NCI-H2081 treated with DMSO at 0.1 percent for 48 hours (cell line): Measurements from ENCODE around the gene THADA.
"Not testable (repeated sequence)": the region's sequence is repeated elsewhere in the genome, so short reads cannot be mapped to it uniquely, and the experiment has no call there.

Experiments used
- DNase-seq: peaks from one replicate; lab custom pipeline; 2025; lab: John Stamatoyannopoulos, UW

THADA gene

GRCh38 chr2:43414586-43415135 is 181.2 kb downstream of the THADA start:
- DNase-seq = no peak

GRCh38 chr2:43414033-43414432 is 181.8 kb downstream of the THADA start:
- no peak for DNase-seq

GRCh38 chr2:43412114-43412753 is 183.6 kb downstream of the THADA start:
- DNase-seq = no peak

- no peak for DNase-seq
Observed at GRCh38 chr2:43410055-43410604, 185.7 kb downstream of the THADA start.

- DNase-seq = no peak
Observed at GRCh38 chr2:43408407-43409160, 187.3 kb downstream of the THADA start.

GRCh38 chr2:43407935-43408334 is 187.9 kb downstream of the THADA start:
- no peak for DNase-seq

- DNase-seq = no peak
Observed at GRCh38 chr2:43406651-43407279, 189.1 kb downstream of the THADA start.

GRCh38 chr2:43405829-43406228 is 190.0 kb downstream of the THADA start:
- DNase-seq = no peak

- no peak for DNase-seq
Observed at GRCh38 chr2:43402452-43402937, 193.3 kb downstream of the THADA start.

GRCh38 chr2:43402002-43402401 is 193.8 kb downstream of the THADA start:
- no peak for DNase-seq

- DNase-seq = no peak
Observed at GRCh38 chr2:43400508-43400907, 195.3 kb downstream of the THADA start.

GRCh38 chr2:43399515-43400264 is 196.1 kb downstream of the THADA start:
- DNase-seq = no peak

- no peak for DNase-seq
Observed at GRCh38 chr2:43399098-43399497, 196.7 kb downstream of the THADA start.

- DNase-seq = no peak
Observed at GRCh38 chr2:43397821-43398220, 198.0 kb downstream of the THADA start.

GRCh38 chr2:43397411-43397810 is 198.4 kb downstream of the THADA start:
- no peak for DNase-seq

- not testable (repeated sequence) for DNase-seq
Observed at GRCh38 chr2:43396344-43396743, 199.5 kb downstream of the THADA start.

- DNase-seq = no peak
Observed at GRCh38 chr2:43393918-43394317, 201.9 kb downstream of the THADA start.

- DNase-seq = no peak
Observed at GRCh38 chr2:43391878-43392215, 204.0 kb downstream of the THADA start.

- DNase-seq = no peak
Observed at GRCh38 chr2:43391201-43391877, 204.5 kb downstream of the THADA start.

- DNase-seq = no peak
Observed at GRCh38 chr2:43389581-43390466, 206.0 kb downstream of the THADA start.
